ENCODE results near the gene RNASE4.

- TF ChIP-seq CTCF (IDR thresholded peaks at IDR 0.05) = no peak
- no peak for TF ChIP-seq POLR2A (IDR thresholded peaks at IDR 0.05; ENCODE audit: low read depth)
- no peak for TF ChIP-seq POLR2AphosphoS5 (IDR thresholded peaks at IDR 0.05)
- no peak for TF ChIP-seq EP300 (IDR thresholded peaks at IDR 0.05)
Measured at GRCh38 chr14:20722016-20722415, 37.7 kb downstream of the RNASE4 start.

Data from esophagus muscularis mucosa (tissue), 4 donors.